K562 (cell line): ENCODE data around the gene MINK1. TPM values are rescaled to one million over a fixed set of nuclear protein-coding genes. Genes with fewer than 3 reads are reported as not detected.
A peak's percentile ranks its signal among the peaks of the same experiment; 100 is the strongest.

Experiments
- ATAC-seq: fragments of 200-7000 bp; cut with Tn5 transposase; 3 replicates; pipeline ENCODE4 v1.9.1; 2020; ENCODE audit warnings: moderate library complexity
- BruUV-seq: library from RNA; stranded (reverse); fragments of 400-500 nt; replicated peaks from 2 replicates; lab custom pipeline; 2021; lab: Mats Ljungman, UMichigan
- CTCF ChIA-PET: fragments of 300-600 bp; formaldehyde crosslinking; extraction: SDS; loops from one replicate; lab custom pipeline; 2021; ENCODE audit warnings: low intra/inter-chr PET ratio; lab: Yijun Ruan, JAX
- POLR2A ChIA-PET: fragments of 300-600, 350-650 bp; sonication (Branson Sonifier 250); formaldehyde crosslinking; extraction: SDS; loops from one replicate; lab custom pipeline; 2021; ENCODE audit warnings: antibody characterized with exemption, inconsistent platforms; lab: Yijun Ruan, JAX
- DNase-seq, 4 experiments: peaks; one replicate each; pipeline versions ENCODE4 v3.0.0 to v3.0.0-alpha.2; 2011 to 2018; ENCODE audit warnings: low spot score in 3 of 4, mixed read lengths in 3 of 4; ENCODE audit errors: extremely low read depth in 1 of 4
- FAIRE-seq: peaks from 2 replicates; lab custom pipeline; 2011; peaks lifted over from hg19 to GRCh38; lab: Jason Lieb, UNC
- H2AFZ ChIP-seq: 2 replicates; pipeline ENCODE4 v1.6.0; 2011; ENCODE audit warnings: low read depth, low read length, control low read depth, inconsistent platforms
- H3K27ac ChIP-seq: fragments of 200-600 bp; 3 replicates; pipeline ENCODE4 v1.8.0; 2011; ENCODE audit warnings: low read depth, mild to moderate bottlenecking, control low read depth, inconsistent platforms, low read length, moderate library complexity, mixed read lengths; ENCODE audit errors: extremely low read depth
- H3K27me3 ChIP-seq, 2 experiments: fragments of 300-600 bp in 1 of 2; 2 replicates in 1 of 2; 3 replicates in 1 of 2; pipeline versions ENCODE4 v1.6.0 to v1.8.0; 2011; ENCODE audit warnings: inconsistent platforms in 2 of 2, low read length in 2 of 2, mild to moderate bottlenecking in 1 of 2, mixed read lengths in 1 of 2, moderate library complexity in 1 of 2; ENCODE audit not compliant: control insufficient read depth in 2 of 2, insufficient read depth in 2 of 2
- H3K36me3 ChIP-seq: fragments of 300-600 bp; 3 replicates; pipeline ENCODE4 v1.8.0; 2011; ENCODE audit warnings: mild to moderate bottlenecking, low read length, inconsistent platforms; ENCODE audit not compliant: control insufficient read depth, insufficient read depth
- H3K4me1 ChIP-seq, 2 experiments: fragments of 200-600 bp in 1 of 2; replicated peaks in 1 of 2; 2 replicates in 1 of 2; 3 replicates in 1 of 2; pipeline versions ENCODE4 v1.5.1 to v1.8.0; 2011; ENCODE audit warnings: inconsistent platforms in 2 of 2, low read length in 2 of 2, mild to moderate bottlenecking in 1 of 2, mixed read lengths in 1 of 2, moderate library complexity in 1 of 2; ENCODE audit not compliant: control insufficient read depth in 2 of 2, insufficient read depth in 2 of 2
- H3K4me2 ChIP-seq: 2 replicates; pipeline ENCODE4 v1.6.1; 2011; ENCODE audit warnings: low read length, control low read depth, inconsistent platforms, mixed read lengths; ENCODE audit not compliant: insufficient read depth
- H3K4me3 ChIP-seq: fragments of 200-600 bp; sonication (generic), shearing (Covaris generic); 2 replicates; pipeline ENCODE4 v1.5.1; 2016; ENCODE audit warnings: control low read depth, inconsistent platforms
- H3K79me2 ChIP-seq: fragments of 200-600 bp; 3 replicates; pipeline ENCODE4 v1.8.0; 2011; ENCODE audit warnings: low read length, inconsistent platforms; ENCODE audit not compliant: control insufficient read depth, insufficient read depth
- H3K9ac ChIP-seq, 2 experiments: 2 replicates each; pipeline versions ENCODE4 v1.6.0 to v1.6.1; 2011; ENCODE audit warnings: low read depth in 2 of 2, low read length in 2 of 2, control low read depth in 1 of 2, inconsistent platforms in 1 of 2, mild to moderate bottlenecking in 1 of 2, mixed read lengths in 1 of 2; ENCODE audit not compliant: insufficient read depth in 1 of 2
- H3K9me1 ChIP-seq: one replicate; pipeline ENCODE4 v1.6.0; 2011; ENCODE audit warnings: inconsistent platforms, mild to moderate bottlenecking, low read length, moderate library complexity; ENCODE audit not compliant: control insufficient read depth, insufficient read depth
- H3K9me3 ChIP-seq: replicated peaks from 2 replicates; pipeline ENCODE4 v1.5.1; 2011; ENCODE audit warnings: low read depth, low read length, inconsistent platforms; ENCODE audit not compliant: control insufficient read depth, insufficient read depth
- H4K20me1 ChIP-seq: replicated peaks from 2 replicates; pipeline ENCODE4 v1.6.1; 2011; ENCODE audit warnings: low read length, inconsistent platforms, mixed read lengths; ENCODE audit not compliant: control insufficient read depth, insufficient read depth
- DEAF1 ChIP-seq: fragments of 450-650 bp; formaldehyde crosslinking; IDR thresholded peaks from 2 replicates; pipeline ENCODE4 v1.4.0; 2020; ENCODE audit warnings: mild to moderate bottlenecking, moderate library complexity
- EHMT2 ChIP-seq: fragments of 450-650 bp; IDR thresholded peaks from 2 replicates; pipeline ENCODE4 v1.6.1; 2018; ENCODE audit warnings: antibody characterized with exemption
- ELF1 ChIP-seq: fragments of 200-800 bp; sonication (Bioruptor generic); IDR thresholded peaks from 2 replicates; pipeline ENCODE4 v1.6.1; 2016; ENCODE audit warnings: missing genetic modification characterization, missing compliant biosample characterization
- FOXJ2 ChIP-seq: fragments of 200-800 bp; sonication (Bioruptor generic); IDR thresholded peaks from 2 replicates; pipeline ENCODE4 v1.6.1; 2016; ENCODE audit warnings: missing genetic modification characterization, missing compliant biosample characterization
- IRF2 ChIP-seq: sonication (generic); formaldehyde crosslinking; IDR thresholded peaks from 2 replicates; pipeline ENCODE4 v1.8.1; 2022; ENCODE audit warnings: mild to moderate bottlenecking, missing genetic modification reagents
- MITF ChIP-seq: IDR thresholded peaks from 2 replicates; pipeline ENCODE4 v1.6.1; 2014; ENCODE audit warnings: antibody characterized with exemption
- SP1 ChIP-seq: sonication (generic); formaldehyde crosslinking; IDR thresholded peaks from 2 replicates; pipeline ENCODE4 v1.8.1; 2022; ENCODE audit warnings: mild to moderate bottlenecking, missing genetic modification reagents
- YBX1 ChIP-seq: fragments of 450-650 bp; IDR thresholded peaks from 2 replicates; pipeline ENCODE4 v1.7.1; 2016; ENCODE audit warnings: mild to moderate bottlenecking
- ZNF143 ChIP-seq: sonication (generic); formaldehyde crosslinking; IDR thresholded peaks from 2 replicates; pipeline ENCODE4 v1.9.0; 2022; ENCODE audit warnings: mild to moderate bottlenecking, missing genetic modification reagents
- ZNF282 ChIP-seq: sonication (generic); formaldehyde crosslinking; IDR thresholded peaks from 2 replicates; pipeline ENCODE4 v1.8.1; 2023; ENCODE audit warnings: missing genetic modification reagents
- ZNF695 ChIP-seq: fragments of 450-650 bp; formaldehyde crosslinking; IDR thresholded peaks from 2 replicates; pipeline ENCODE4 v1.4.0; 2020; ENCODE audit warnings: mild to moderate bottlenecking, moderate library complexity
- ZNF79 ChIP-seq: fragments of 250-450 bp; sonication (Bioruptor Pico); IDR thresholded peaks from 2 replicates; pipeline ENCODE4 v1.4.0; 2020; ENCODE audit warnings: low read depth, mild to moderate bottlenecking, moderate library complexity
- WGBS: fragments of 100-300 bp; shearing (Covaris generic); methylation state at CpG from one replicate; pipeline ENCODE4 v1.1.6; 2016; ENCODE audit warnings: low coverage, mixed read lengths; ENCODE audit not compliant: insufficient coverage; ENCODE audit errors: missing lambda C conversion rate; 5-methylcytosine and 5-hydroxymethylcytosine counted together
- in situ Hi-C: fragments of 300-500 bp; cut with MboI; formaldehyde crosslinking; loops from 4 replicates; pipeline ENCODE4 v1.15.0; 2018; ENCODE audit warnings: inconsistent platforms, mixed read lengths
- intact Hi-C: fragments of 100-400 bp; cut with micrococcal nuclease; formaldehyde crosslinking; loops from 2 replicates; pipeline ENCODE4 v1.14.2; 2022
- polyA plus RNA-seq, 8 experiments: library from polyadenylated mRNA; depleted of rRNA in 4 of 8; stranded (reverse) in 5 of 8; unstranded in 3 of 8; fragments of >200 nt; fragmentation: Nextera tagmentation in 2 of 8; fragmentation: Illumina TruSeq in 1 of 8; extraction: Ambion mirVana in 2 of 8; extraction: Trizol in 1 of 8; gene quantifications; 2 replicates each; pipeline versions ENCODE4 v1.2.1 to v1.2.3, GENCODE V29; 2011 to 2014; ENCODE audit warnings: inconsistent platforms in 1 of 8, missing spikeins in 1 of 8
- total RNA-seq, 7 experiments: library from RNA; depleted of rRNA in 6 of 7; stranded (reverse); fragments of >200 nt in 6 of 7; fragmentation: Illumina TruSeq in 2 of 7; extraction: Trizol in 2 of 7; gene quantifications; 2 replicates each; pipeline versions ENCODE4 v1.2.1 to v1.2.3, GENCODE V29; 2011 to 2021; ENCODE audit warnings: low replicate concordance in 1 of 7
- TF ChIP-seq, protein P1 (sequence below): fragments of 450-650 bp; formaldehyde crosslinking; IDR thresholded peaks from 2 replicates; pipeline ENCODE4 v1.4.0; 2022; ENCODE audit warnings: missing genetic modification characterization
- TF ChIP-seq, protein P2 (sequence below): IDR thresholded peaks from 2 replicates; pipeline ENCODE4 v1.6.1; 2011; ENCODE audit warnings: borderline replicate concordance, low read depth, mild to moderate bottlenecking, moderate library complexity, low read length; ENCODE audit not compliant: insufficient read depth, poor library complexity, severe bottlenecking
- TF ChIP-seq, protein P3 (sequence below), 2 experiments: fragments of 450-650 bp in 1 of 2; sonication (generic) in 1 of 2; formaldehyde crosslinking in 1 of 2; IDR thresholded peaks in 1 of 2; conservative IDR thresholded peaks in 1 of 2; 2 replicates each; pipeline versions ENCODE4 v1.6.1 to v1.8.1; 2016 to 2023; ENCODE audit warnings: mild to moderate bottlenecking in 2 of 2, moderate library complexity in 2 of 2, inconsistent platforms in 1 of 2, missing genetic modification reagents in 1 of 2

MINK1 gene
- total and polyA plus RNA-seq, 9 of the 15 experiments (the other 6 are each of a cell fraction or from before 2014, with no cell fraction given), result 0.11 to 54.2 (median 14.9) TPM

GRCh38 chr17:4937553-4937952, 104.4 kb downstream of the MINK1 start:
- in situ Hi-C loops (no loop called here), intact Hi-C loops (no loop called here)
- Histone ChIP-seq H3K4me2 (no peak overlapping the region), H4K20me1 (no peaks in the 10 kb centered on the region), H3K4me1 (peaks cover 13 to 34% of the 10 kb centered on the region in 2 experiments; a peak in 4 of 5 replicates), H3K4me3 (no peak overlapping the region), H3K79me2 (peaks cover 41% of the 10 kb centered on the region), H3K9ac (peak overlapping the region in 1 of 2 experiments; percentile 98; a peak in 2 of 4 replicates), H3K27ac (no peak overlapping the region), H3K27me3 (no peaks in the 10 kb centered on the region), H3K36me3 (peaks cover 38% of the 10 kb centered on the region), H3K9me1 (no peaks in the 10 kb centered on the region), H2AFZ (no peak overlapping the region), H3K9me3 (no peaks in the 10 kb centered on the region)
- no peak for ATAC-seq
- TF ChIP-seq FOXJ2 (tag) (no peak), IRF2 (CRISPR knock-in tag) (no peak), ZNF695 (no peak), ZNF143 (CRISPR knock-in tag) (no peak), ZNF79 (CRISPR knock-in tag) (no peak), MITF (no peak), DEAF1 (no peak), ZNF282 (CRISPR knock-in tag) (no peak), EHMT2 (no peak), ELF1 (tag) (no peak), SP1 (no peak), YBX1 (no peak)
- TF ChIP-seq, protein P1, sequence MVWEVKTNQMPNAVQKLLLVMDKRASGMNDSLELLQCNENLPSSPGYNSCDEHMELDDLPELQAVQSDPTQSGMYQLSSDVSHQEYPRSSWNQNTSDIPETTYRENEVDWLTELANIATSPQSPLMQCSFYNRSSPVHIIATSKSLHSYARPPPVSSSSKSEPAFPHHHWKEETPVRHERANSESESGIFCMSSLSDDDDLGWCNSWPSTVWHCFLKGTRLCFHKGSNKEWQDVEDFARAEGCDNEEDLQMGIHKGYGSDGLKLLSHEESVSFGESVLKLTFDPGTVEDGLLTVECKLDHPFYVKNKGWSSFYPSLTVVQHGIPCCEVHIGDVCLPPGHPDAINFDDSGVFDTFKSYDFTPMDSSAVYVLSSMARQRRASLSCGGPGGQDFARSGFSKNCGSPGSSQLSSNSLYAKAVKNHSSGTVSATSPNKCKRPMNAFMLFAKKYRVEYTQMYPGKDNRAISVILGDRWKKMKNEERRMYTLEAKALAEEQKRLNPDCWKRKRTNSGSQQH (CRISPR knock-in tag), result no peak
- TF ChIP-seq, protein P2, sequence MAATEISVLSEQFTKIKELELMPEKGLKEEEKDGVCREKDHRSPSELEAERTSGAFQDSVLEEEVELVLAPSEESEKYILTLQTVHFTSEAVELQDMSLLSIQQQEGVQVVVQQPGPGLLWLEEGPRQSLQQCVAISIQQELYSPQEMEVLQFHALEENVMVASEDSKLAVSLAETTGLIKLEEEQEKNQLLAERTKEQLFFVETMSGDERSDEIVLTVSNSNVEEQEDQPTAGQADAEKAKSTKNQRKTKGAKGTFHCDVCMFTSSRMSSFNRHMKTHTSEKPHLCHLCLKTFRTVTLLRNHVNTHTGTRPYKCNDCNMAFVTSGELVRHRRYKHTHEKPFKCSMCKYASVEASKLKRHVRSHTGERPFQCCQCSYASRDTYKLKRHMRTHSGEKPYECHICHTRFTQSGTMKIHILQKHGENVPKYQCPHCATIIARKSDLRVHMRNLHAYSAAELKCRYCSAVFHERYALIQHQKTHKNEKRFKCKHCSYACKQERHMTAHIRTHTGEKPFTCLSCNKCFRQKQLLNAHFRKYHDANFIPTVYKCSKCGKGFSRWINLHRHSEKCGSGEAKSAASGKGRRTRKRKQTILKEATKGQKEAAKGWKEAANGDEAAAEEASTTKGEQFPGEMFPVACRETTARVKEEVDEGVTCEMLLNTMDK, result no peak
- TF ChIP-seq, protein P3, sequence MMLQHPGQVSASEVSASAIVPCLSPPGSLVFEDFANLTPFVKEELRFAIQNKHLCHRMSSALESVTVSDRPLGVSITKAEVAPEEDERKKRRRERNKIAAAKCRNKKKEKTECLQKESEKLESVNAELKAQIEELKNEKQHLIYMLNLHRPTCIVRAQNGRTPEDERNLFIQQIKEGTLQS (IDR thresholded peaks at IDR 0.05), result no peak
- TF ChIP-seq, protein P3 (CRISPR knock-in tag; conservative IDR thresholded peaks at IDR 0.05), result no peak
- POLR2A ChIA-PET, result interaction anchor here (1.8 kb wide), 1 partner anchor 30 kb away, joined by 4 read pairs; the partner anchor contains the start of gene SPAG7
- no peak for FAIRE-seq
- no CpG with 5 or more reads among the region's 16 CpGs for WGBS
- no TSS peak for BruUV-seq
- CTCF ChIA-PET, result no interaction called here
- no peak for DNase-seq
